ENCODE results near the gene RBM15B.

Gene RBM15B

DNA sequence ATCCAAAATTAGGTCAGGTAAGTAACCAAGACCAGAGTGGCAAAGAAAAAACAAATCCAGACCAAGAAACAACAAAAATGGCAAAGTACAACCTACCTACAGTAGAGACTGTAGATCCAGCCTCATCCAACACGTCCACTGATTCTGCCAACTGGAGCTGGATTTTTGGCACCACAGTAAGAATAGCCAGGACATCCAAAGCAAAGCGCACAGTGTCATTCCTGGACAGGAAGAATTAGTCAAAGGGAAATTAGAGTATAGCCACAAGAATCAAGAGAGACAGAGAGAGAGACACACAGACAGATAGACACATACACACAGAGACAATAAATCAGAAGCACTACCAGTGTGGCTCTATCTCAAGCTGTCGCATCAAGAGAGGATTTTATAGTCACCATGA is 31.1 kb downstream of the RBM15B start:
- TF ChIP-seq, protein P1, sequence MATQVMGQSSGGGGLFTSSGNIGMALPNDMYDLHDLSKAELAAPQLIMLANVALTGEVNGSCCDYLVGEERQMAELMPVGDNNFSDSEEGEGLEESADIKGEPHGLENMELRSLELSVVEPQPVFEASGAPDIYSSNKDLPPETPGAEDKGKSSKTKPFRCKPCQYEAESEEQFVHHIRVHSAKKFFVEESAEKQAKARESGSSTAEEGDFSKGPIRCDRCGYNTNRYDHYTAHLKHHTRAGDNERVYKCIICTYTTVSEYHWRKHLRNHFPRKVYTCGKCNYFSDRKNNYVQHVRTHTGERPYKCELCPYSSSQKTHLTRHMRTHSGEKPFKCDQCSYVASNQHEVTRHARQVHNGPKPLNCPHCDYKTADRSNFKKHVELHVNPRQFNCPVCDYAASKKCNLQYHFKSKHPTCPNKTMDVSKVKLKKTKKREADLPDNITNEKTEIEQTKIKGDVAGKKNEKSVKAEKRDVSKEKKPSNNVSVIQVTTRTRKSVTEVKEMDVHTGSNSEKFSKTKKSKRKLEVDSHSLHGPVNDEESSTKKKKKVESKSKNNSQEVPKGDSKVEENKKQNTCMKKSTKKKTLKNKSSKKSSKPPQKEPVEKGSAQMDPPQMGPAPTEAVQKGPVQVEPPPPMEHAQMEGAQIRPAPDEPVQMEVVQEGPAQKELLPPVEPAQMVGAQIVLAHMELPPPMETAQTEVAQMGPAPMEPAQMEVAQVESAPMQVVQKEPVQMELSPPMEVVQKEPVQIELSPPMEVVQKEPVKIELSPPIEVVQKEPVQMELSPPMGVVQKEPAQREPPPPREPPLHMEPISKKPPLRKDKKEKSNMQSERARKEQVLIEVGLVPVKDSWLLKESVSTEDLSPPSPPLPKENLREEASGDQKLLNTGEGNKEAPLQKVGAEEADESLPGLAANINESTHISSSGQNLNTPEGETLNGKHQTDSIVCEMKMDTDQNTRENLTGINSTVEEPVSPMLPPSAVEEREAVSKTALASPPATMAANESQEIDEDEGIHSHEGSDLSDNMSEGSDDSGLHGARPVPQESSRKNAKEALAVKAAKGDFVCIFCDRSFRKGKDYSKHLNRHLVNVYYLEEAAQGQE (IDR thresholded peaks at IDR 0.05; ENCODE audit: insufficient read depth in 1 of 2, low read depth in 2 of 2, low read length in 2 of 2) = no peak
- no peak for TF ChIP-seq TAF1 (IDR thresholded peaks at IDR 0.05; ENCODE audit: borderline replicate concordance, insufficient read depth, low read length)

DNA sequence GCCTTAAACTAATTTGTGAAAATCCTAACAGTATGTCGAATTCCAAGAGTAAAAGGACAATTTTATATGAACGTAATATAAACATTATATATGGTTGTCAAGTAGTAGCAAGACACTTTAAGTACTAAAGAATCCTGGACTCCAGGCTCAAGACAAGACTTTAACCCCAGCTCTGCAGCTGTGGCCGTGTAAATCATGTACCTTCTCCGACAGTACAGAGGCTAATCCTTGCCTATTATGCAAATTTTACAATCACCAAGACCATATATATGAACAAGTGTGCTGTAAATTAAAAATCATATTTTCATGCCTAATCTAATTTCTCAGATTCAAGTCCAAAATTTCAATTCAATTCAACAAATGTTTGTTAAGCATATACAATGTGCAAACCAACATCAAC is 35.8 kb downstream of the RBM15B start:
- TF ChIP-seq TAF1 (IDR thresholded peaks at IDR 0.05; ENCODE audit: borderline replicate concordance, insufficient read depth, low read length) (no peak), SIN3A (IDR thresholded peaks at IDR 0.05; ENCODE audit: borderline replicate concordance, insufficient read depth, low read length) (no peak), POLR2AphosphoS5 (IDR thresholded peaks at IDR 0.05; ENCODE audit: low read depth, low read length) (no peak), FOXP2 (optimal IDR thresholded peaks at IDR 0.05; ENCODE audit: borderline replicate concordance, extremely low read depth, extremely low read length, insufficient read depth) (no peak)
- TF ChIP-seq, protein P1 (IDR thresholded peaks at IDR 0.05; ENCODE audit: insufficient read depth in 1 of 2, low read depth in 2 of 2, low read length in 2 of 2) = no peak

DNA sequence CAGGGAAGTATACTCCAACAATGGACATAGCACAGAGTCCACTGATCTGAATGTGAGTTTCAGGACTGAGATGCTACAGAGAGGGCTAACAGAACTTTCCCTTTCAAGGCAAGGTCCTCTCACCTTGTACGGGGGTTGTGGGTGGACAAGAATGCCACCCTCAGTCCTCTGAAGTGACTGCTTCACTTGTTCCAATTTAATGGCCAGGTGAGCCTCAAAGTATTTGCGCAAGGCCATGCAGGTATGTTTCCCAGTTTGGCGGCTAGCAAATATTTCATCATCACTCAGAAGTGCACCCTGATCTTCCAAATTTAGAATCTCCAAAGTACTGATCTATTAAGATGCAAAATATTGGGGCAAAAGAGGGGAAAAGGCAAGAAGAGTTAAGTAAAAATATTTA is 38.1 kb downstream of the RBM15B start:
- TF ChIP-seq, protein P1 (IDR thresholded peaks at IDR 0.05; ENCODE audit: insufficient read depth in 1 of 2, low read depth in 2 of 2, low read length in 2 of 2) = no peak
- TF ChIP-seq SIN3A (IDR thresholded peaks at IDR 0.05; ENCODE audit: borderline replicate concordance, insufficient read depth, low read length) = no peak
- TF ChIP-seq POLR2AphosphoS5 (IDR thresholded peaks at IDR 0.05; ENCODE audit: low read depth, low read length) = no peak
- TF ChIP-seq FOXP2 (optimal IDR thresholded peaks at IDR 0.05; ENCODE audit: borderline replicate concordance, extremely low read depth, extremely low read length, insufficient read depth) = no peak
- no peak for TF ChIP-seq TAF1 (IDR thresholded peaks at IDR 0.05; ENCODE audit: borderline replicate concordance, insufficient read depth, low read length)

DNA sequence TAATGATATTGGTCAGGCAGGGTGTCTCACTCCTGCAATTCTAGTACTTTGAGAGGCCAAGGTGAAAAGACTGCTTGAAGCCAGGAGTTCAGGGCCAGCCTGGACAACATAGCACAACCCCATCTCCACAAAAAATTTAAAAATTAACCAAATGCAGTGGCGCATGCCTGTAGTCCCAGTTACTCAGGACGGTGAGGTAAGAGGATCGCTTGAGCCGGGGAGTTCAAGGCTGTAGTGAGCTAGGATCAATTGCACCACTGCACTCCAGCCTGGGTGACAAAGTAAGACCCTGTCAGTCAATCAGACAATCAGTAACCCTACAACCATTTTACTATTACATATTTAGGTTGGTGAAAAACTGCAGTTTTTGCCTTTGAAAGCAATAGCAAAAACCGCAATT is 43.0 kb downstream of the RBM15B start:
- TF ChIP-seq SIN3A (IDR thresholded peaks at IDR 0.05; ENCODE audit: borderline replicate concordance, insufficient read depth, low read length) (no peak), FOXP2 (optimal IDR thresholded peaks at IDR 0.05; ENCODE audit: borderline replicate concordance, extremely low read depth, extremely low read length, insufficient read depth) (no peak), TAF1 (IDR thresholded peaks at IDR 0.05; ENCODE audit: borderline replicate concordance, insufficient read depth, low read length) (no peak), POLR2AphosphoS5 (IDR thresholded peaks at IDR 0.05; ENCODE audit: low read depth, low read length) (no peak)
- TF ChIP-seq, protein P1 (IDR thresholded peaks at IDR 0.05; ENCODE audit: insufficient read depth in 1 of 2, low read depth in 2 of 2, low read length in 2 of 2) = no peak

DNA sequence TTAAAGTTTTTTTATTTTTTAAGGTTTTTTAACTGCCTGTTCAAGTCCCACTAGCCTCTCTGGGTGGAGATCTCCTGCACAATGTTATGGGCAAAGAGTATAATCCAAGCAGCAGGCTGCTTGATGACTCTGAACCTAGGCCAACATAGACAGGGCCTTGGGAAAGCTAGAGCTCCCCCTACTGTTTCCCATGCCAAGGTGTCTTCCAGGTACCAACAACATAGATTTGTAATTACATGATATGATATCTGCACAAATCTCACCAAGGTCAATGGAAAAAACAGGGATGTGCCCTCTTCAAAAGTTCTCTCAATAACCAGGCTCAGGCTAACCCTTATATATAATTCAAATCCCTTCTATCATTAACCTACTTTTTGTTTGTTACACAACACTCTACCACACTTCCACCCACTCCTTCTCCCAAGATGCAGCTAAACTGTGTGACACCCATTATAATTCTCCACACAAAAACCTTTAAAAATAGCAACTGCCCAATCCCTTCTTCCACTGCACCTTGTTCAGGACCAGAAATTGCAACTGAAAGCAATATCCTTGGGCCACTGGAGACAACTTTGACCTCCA is 43.8 kb downstream of the RBM15B start:
- no peak for TF ChIP-seq POLR2AphosphoS5 (IDR thresholded peaks at IDR 0.05; ENCODE audit: low read depth, low read length)
- TF ChIP-seq, protein P1 (IDR thresholded peaks at IDR 0.05; ENCODE audit: insufficient read depth in 1 of 2, low read depth in 2 of 2, low read length in 2 of 2) = no peak
- no peak for TF ChIP-seq TAF1 (IDR thresholded peaks at IDR 0.05; ENCODE audit: borderline replicate concordance, insufficient read depth, low read length)
- no peak for TF ChIP-seq SIN3A (IDR thresholded peaks at IDR 0.05; ENCODE audit: borderline replicate concordance, insufficient read depth, low read length)
- TF ChIP-seq FOXP2 (optimal IDR thresholded peaks at IDR 0.05; ENCODE audit: borderline replicate concordance, extremely low read depth, extremely low read length, insufficient read depth) = no peak
